CD8-positive, alpha-beta memory T cell (primary cell): ENCODE results near the gene CAMKK2. TPM values are rescaled to one million over a fixed set of nuclear protein-coding genes. Genes with fewer than 3 reads are reported as not detected.
"Not testable (repeated sequence)": the region's sequence is repeated elsewhere in the genome, so short reads cannot be mapped to it uniquely, and the experiment has no call there.

ENCODE experiments used
- CTCF ChIA-PET: fragments of 350-600 bp; sonication (Branson Sonifier 250); formaldehyde crosslinking; loops from one replicate; lab custom pipeline; 2021; ENCODE audit warnings: antibody characterized with exemption; lab: Charles Lee
- POLR2A ChIA-PET: fragments of 350-600 bp; sonication (Branson Sonifier 250); formaldehyde crosslinking; loops from one replicate; lab custom pipeline; 2021; ENCODE audit warnings: antibody characterized with exemption; lab: Charles Lee
- DNase-seq, 5 donors: peaks; one replicate each; pipeline versions ENCODE4 v3.0.0 to v3.0.0-alpha.2; 2020 to 2022; ENCODE audit warnings: mixed read lengths in 1 of 5
- H3K27ac ChIP-seq: one replicate; pipeline ENCODE4 v1.7.0; 2013; ENCODE audit warnings: low read depth, mild to moderate bottlenecking, low read length, moderate library complexity
- H3K27me3 ChIP-seq: 2 replicates; pipeline ENCODE4 v1.7.0; 2013; ENCODE audit warnings: low read length, mild to moderate bottlenecking; ENCODE audit not compliant: insufficient read depth, poor library complexity, severe bottlenecking
- H3K36me3 ChIP-seq: 2 replicates; pipeline ENCODE4 v1.7.0; 2013; ENCODE audit warnings: mild to moderate bottlenecking, low read length, moderate library complexity; ENCODE audit not compliant: insufficient read depth
- H3K4me1 ChIP-seq: 2 replicates; pipeline ENCODE4 v1.7.0; 2013; ENCODE audit warnings: mild to moderate bottlenecking, low read length, moderate library complexity; ENCODE audit not compliant: insufficient read depth
- H3K4me3 ChIP-seq: 2 replicates; pipeline ENCODE4 v1.7.0; 2013; ENCODE audit warnings: mild to moderate bottlenecking, low read length
- H3K9me3 ChIP-seq: 2 replicates; pipeline ENCODE4 v1.7.0; 2013; ENCODE audit warnings: mild to moderate bottlenecking, low read length
- H3K27ac Mint-ChIP-seq, 8 donors: one replicate each; pipeline ENCODE4 v1.8.0; 2020 to 2021; ENCODE audit warnings: mixed read lengths in 8 of 8, mild to moderate bottlenecking in 6 of 8, inconsistent platforms in 3 of 8, moderate library complexity in 3 of 8
- H3K27me3 Mint-ChIP-seq, 2 donors: one replicate each; pipeline ENCODE4 v1.8.0; 2020 to 2021; ENCODE audit warnings: mixed read lengths in 2 of 2, mild to moderate bottlenecking in 1 of 2, moderate library complexity in 1 of 2
- H3K36me3 Mint-ChIP-seq, 3 donors: one replicate each; pipeline ENCODE4 v1.8.0; 2020 to 2021; ENCODE audit warnings: mixed read lengths in 3 of 3, inconsistent platforms in 1 of 3, mild to moderate bottlenecking in 1 of 3
- H3K4me1 Mint-ChIP-seq, 3 donors: one replicate each; pipeline ENCODE4 v1.8.0; 2020 to 2021; ENCODE audit warnings: mixed read lengths in 3 of 3, inconsistent platforms in 1 of 3, mild to moderate bottlenecking in 1 of 3
- H3K4me3 Mint-ChIP-seq, 7 donors: one replicate each; pipeline ENCODE4 v1.8.0; 2020 to 2021; ENCODE audit warnings: mixed read lengths in 7 of 7, mild to moderate bottlenecking in 6 of 7, moderate library complexity in 4 of 7, inconsistent platforms in 2 of 7
- H3K9me3 Mint-ChIP-seq, 5 donors: one replicate each; pipeline ENCODE4 v1.8.0; 2020 to 2022; ENCODE audit warnings: mixed read lengths in 5 of 5, mild to moderate bottlenecking in 3 of 5, moderate library complexity in 2 of 5, inconsistent platforms in 1 of 5
- polyA plus RNA-seq: library from polyadenylated mRNA; unstranded; fragments of 300-500 nt; fragmentation: Illumina TruSeq; gene quantifications from one replicate; pipeline ENCODE4 v1.2.3, GENCODE V29; 2021
- total RNA-seq, 2 experiments: library from RNA; stranded (reverse); gene quantifications; one replicate each; pipeline ENCODE4 v1.2.3, GENCODE V29; 2021

Gene CAMKK2
- total and polyA plus RNA-seq, 3 experiments from 2014 or later = 17.0 to 37.5 (median 35.9) TPM

DNA sequence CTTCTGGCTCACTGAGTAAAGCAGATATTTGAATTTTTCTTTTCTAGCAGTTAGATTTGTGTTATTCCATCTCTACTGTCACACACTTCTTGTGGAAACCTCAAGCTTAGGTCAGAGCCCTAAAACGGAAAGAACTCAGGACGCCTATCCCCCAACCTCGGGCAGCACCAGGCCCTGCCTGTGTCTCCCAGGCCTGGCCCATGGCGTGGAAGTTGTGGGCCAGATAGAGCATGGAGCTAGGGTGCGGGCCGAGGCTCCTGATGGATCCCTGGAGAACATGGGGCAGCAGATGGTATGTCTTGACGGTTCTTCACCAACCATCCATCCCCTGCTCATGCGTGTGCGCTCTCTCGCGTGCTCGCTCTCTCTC, 66.0 kb downstream of the CAMKK2 start:
- Histone ChIP-seq H3K27ac (no peak overlapping the region), H3K36me3 (peaks cover 18% of the 10 kb centered on the region), H3K4me3 (no peak overlapping the region), H3K9me3 (no peaks in the 10 kb centered on the region), H3K4me1 (peaks cover 19% of the 10 kb centered on the region), H3K27me3 (no peaks in the 10 kb centered on the region)
- POLR2A ChIA-PET = no interaction called here
- Mint-ChIP-seq H3K4me1 (peaks cover 10 to 22% (median 11%) of the 10 kb centered on the region in 3 donors), H3K4me3 (no peak overlapping the region), H3K36me3 (peaks cover 0 to 69% (median 5%) of the 10 kb centered on the region in 3 donors), H3K27ac (peak overlapping the region in 6 of 8 donors; percentile 7 to 83 (median 52)), H3K27me3 (no peaks in the 10 kb centered on the region), H3K9me3 (no peaks in the 10 kb centered on the region)
- CTCF ChIA-PET = interaction anchor here (1.0 to 2.8 kb wide), 7 partner anchors 10 to 121 kb away, joined by 4 to 27 read pairs (median 5); no protein-coding TSS in a partner anchor
- DNase-seq = no peak

DNA sequence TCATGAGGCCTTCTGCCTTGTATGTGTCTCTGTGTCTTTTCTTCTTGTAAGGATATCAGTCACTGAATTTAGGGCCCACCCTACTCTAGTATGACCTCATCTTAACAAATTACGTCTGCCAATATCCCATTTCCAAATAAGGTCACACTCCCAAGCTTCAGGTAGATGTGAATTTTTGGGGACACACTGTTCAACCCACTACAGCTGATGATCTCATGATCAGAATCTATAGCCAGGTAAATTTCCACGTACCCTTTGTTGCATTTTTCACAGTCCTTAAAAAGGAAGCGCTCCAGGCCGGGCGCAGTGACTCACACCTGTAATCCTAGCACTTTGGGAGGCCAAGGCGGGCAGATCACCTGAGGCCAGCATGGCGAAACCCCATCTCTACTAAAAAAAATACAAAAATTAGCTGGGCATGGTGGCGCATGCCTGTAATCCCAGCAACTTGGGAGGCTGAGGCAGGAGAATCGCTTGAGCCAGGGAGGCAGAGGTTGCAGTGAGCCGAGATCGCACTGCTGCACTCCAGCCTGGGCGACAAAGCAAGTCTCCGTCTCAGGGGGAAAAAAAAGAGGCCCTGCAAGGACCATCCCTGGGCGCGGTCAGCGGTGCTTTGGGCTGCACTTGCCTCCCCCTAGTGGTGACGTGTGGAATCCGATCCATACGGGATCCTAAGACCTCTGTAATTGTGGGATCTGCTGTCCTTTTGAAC, 66.5 kb downstream of the CAMKK2 start:
- Mint-ChIP-seq H3K4me1 (peaks cover 10 to 23% (median 11%) of the 10 kb centered on the region in 3 donors), H3K36me3 (peaks cover 0 to 64% (median 5%) of the 10 kb centered on the region in 3 donors), H3K27ac (peak overlapping the region in 7 of 8 donors; percentile 29 to 83 (median 68))
- H3K4me3 ChIP-seq, H3K27ac ChIP-seq, H3K9me3 Mint-ChIP-seq, H3K9me3 ChIP-seq, H3K27me3 Mint-ChIP-seq, POLR2A ChIA-PET, H3K27me3 ChIP-seq, H3K4me3 Mint-ChIP-seq: not testable (repeated sequence)
- peaks cover 18% of the 10 kb centered on the region for H3K36me3 ChIP-seq
- peak; percentile 34 to 71 (median 43) for DNase-seq
- H3K4me1 ChIP-seq = peaks cover 23% of the 10 kb centered on the region
- CTCF ChIA-PET = interaction anchor here (1.0 to 2.8 kb wide), 7 partner anchors 10 to 121 kb away, joined by 4 to 27 read pairs (median 5); no protein-coding TSS in a partner anchor

DNA sequence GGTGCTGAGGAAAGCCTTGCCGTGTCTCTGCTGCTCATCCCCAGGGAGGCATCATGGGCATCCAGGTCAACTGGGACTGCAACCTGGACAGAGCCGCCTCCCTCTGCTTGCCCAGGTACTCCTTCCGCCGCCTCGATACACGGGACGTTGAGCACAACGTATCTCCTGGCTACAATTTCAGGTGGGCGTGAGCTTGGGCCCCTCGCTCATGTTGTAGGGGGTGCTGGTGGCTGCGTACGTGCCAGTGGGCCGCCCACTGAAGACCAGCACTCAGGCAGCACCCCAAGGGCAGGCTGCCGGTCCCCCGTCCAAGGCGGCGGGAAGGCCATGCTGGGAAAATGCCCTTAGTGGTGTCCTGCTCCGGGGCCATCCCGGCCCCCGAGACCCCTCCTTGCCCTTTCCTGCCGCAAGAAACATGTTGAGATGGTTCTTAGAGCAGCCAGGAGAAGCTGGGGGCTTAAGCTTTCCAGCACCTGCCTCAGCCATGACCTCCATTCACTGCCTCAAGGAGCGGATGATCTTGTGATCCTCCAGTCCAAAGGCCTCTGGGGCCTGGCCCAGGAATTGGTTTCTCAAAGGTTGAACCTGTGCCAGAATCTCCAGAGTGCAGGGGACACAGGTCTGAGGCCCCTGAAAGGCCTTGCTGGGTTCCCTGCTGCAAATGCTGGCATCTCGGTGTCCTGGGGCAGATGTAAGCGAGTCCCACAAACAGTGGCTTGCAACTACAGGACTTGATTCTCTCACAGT, 67.4 kb downstream of the CAMKK2 start:
- ChIA-PET CTCF (interaction anchor here (1.2 to 2.8 kb wide), 3 partner anchors 11 to 110 kb away, joined by 4 to 27 read pairs (median 10); no protein-coding TSS in a partner anchor), POLR2A (no interaction called here)
- Mint-ChIP-seq H3K9me3 (no peaks in the 10 kb centered on the region), H3K36me3 (peaks cover 2 to 61% (median 4%) of the 10 kb centered on the region in 3 donors), H3K4me1 (peaks cover 16 to 32% (median 19%) of the 10 kb centered on the region in 3 donors), H3K4me3 (no peak overlapping the region), H3K27me3 (no peaks in the 10 kb centered on the region), H3K27ac (peak overlapping the region in 3 of 8 donors; percentile 38 to 70 (median 68))
- H3K9me3 ChIP-seq = no peaks in the 10 kb centered on the region
- no peak overlapping the region for H3K4me3 ChIP-seq
- DNase-seq = no peak
- H3K4me1 ChIP-seq = peaks cover 30% of the 10 kb centered on the region
- peaks cover 18% of the 10 kb centered on the region for H3K36me3 ChIP-seq
- H3K27me3 ChIP-seq = no peaks in the 10 kb centered on the region
- H3K27ac ChIP-seq = no peak overlapping the region

GRCh38 chr12:121227294-121227693, 69.2 kb downstream of the CAMKK2 start:
- no peaks in the 10 kb centered on the region for H3K9me3 Mint-ChIP-seq
- no peak for DNase-seq
- H3K36me3 Mint-ChIP-seq = peaks cover 0 to 51% (median 4%) of the 10 kb centered on the region in 3 donors
- H3K4me3 Mint-ChIP-seq = no peak overlapping the region
- Histone ChIP-seq H3K4me1 (peaks cover 46% of the 10 kb centered on the region), H3K27me3 (no peaks in the 10 kb centered on the region), H3K27ac (no peak overlapping the region), H3K9me3 (no peaks in the 10 kb centered on the region), H3K4me3 (no peak overlapping the region), H3K36me3 (peaks cover 10% of the 10 kb centered on the region)
- H3K27ac Mint-ChIP-seq = peak overlapping the region in 2 of 8 donors; percentile 29 to 42
- POLR2A ChIA-PET = no interaction called here
- peaks cover 31 to 47% (median 35%) of the 10 kb centered on the region in 3 donors for H3K4me1 Mint-ChIP-seq
- CTCF ChIA-PET = interaction anchor here (0.7 to 1.2 kb wide), 2 partner anchors 8 to 13 kb away, joined by 3 read pairs; no protein-coding TSS in a partner anchor
- H3K27me3 Mint-ChIP-seq = no peaks in the 10 kb centered on the region

GRCh38 chr12:121226871-121227270, 69.6 kb downstream of the CAMKK2 start:
- H3K4me1 ChIP-seq = peaks cover 46% of the 10 kb centered on the region
- H3K27ac Mint-ChIP-seq, H3K36me3 ChIP-seq, H3K27ac ChIP-seq, H3K27me3 Mint-ChIP-seq, H3K9me3 Mint-ChIP-seq, DNase-seq, POLR2A ChIA-PET, H3K27me3 ChIP-seq, H3K9me3 ChIP-seq, H3K4me3 ChIP-seq, H3K4me3 Mint-ChIP-seq: not testable (repeated sequence)
- CTCF ChIA-PET = interaction anchor here (0.7 to 1.2 kb wide), 2 partner anchors 8 to 13 kb away, joined by 3 read pairs; no protein-coding TSS in a partner anchor
- H3K36me3 Mint-ChIP-seq = peaks cover 0 to 50% (median 4%) of the 10 kb centered on the region in 3 donors
- peaks cover 31 to 47% (median 35%) of the 10 kb centered on the region in 3 donors for H3K4me1 Mint-ChIP-seq

GRCh38 chr12:121226399-121226798, 70.1 kb downstream of the CAMKK2 start:
- Mint-ChIP-seq H3K36me3 (peaks cover 0 to 50% (median 4%) of the 10 kb centered on the region in 3 donors), H3K27me3 (no peaks in the 10 kb centered on the region), H3K9me3 (no peaks in the 10 kb centered on the region), H3K27ac (peak overlapping the region in 5 of 8 donors; percentile 32 to 71 (median 54)), H3K4me1 (peaks cover 31 to 47% (median 35%) of the 10 kb centered on the region in 3 donors), H3K4me3 (no peak overlapping the region)
- Histone ChIP-seq H3K4me3 (no peak overlapping the region), H3K9me3 (no peaks in the 10 kb centered on the region), H3K27me3 (no peaks in the 10 kb centered on the region), H3K27ac (no peak overlapping the region), H3K4me1 (peaks cover 46% of the 10 kb centered on the region), H3K36me3 (peaks cover 10% of the 10 kb centered on the region)
- ChIA-PET CTCF (no interaction called here), POLR2A (no interaction called here)
- no peak for DNase-seq

DNA sequence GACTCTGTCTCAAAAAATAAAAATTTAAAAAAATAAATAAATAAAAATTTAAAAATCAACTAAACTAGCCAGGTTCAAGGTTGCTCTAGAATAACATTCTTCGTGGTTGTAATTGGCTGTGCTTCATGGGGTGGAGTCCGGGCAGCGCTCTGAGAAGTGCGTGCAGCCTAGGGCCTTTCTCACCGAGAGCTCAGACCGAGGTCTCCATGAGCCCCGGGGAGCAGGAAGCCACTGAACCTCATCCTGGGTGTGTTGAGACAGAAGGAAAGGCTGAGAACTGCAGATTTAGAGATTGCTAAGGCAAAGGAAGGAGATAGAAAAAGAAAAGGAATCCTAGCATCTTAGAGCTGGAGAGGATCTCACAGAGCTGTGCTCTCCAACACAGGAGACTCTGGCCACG, 71.9 kb downstream of the CAMKK2 start:
- H3K27me3 Mint-ChIP-seq = no peaks in the 10 kb centered on the region
- peak overlapping the region; percentile 69 to 99 (median 94) for H3K27ac Mint-ChIP-seq
- peak in 4 of 5 donors; percentile 12 to 73 (median 40) for DNase-seq
- Histone ChIP-seq H3K4me3 (peak overlapping the region; percentile 14), H3K9me3 (no peaks in the 10 kb centered on the region), H3K36me3 (peaks cover 10% of the 10 kb centered on the region), H3K27ac (no peak overlapping the region), H3K27me3 (no peaks in the 10 kb centered on the region), H3K4me1 (peaks cover 46% of the 10 kb centered on the region)
- H3K9me3 Mint-ChIP-seq = no peaks in the 10 kb centered on the region
- POLR2A ChIA-PET = interaction anchor here (1.2 to 2.7 kb wide), 3 partner anchors 10 to 15 kb away, joined by 6 to 14 read pairs (median 8); no protein-coding TSS in a partner anchor
- H3K4me3 Mint-ChIP-seq = peak overlapping the region; percentile 6 to 83 (median 74)
- H3K4me1 Mint-ChIP-seq = peaks cover 23 to 37% (median 25%) of the 10 kb centered on the region in 3 donors
- H3K36me3 Mint-ChIP-seq = peaks cover 0 to 43% (median 4%) of the 10 kb centered on the region in 3 donors
- CTCF ChIA-PET = interaction anchor here (1.1 to 2.0 kb wide), 2 partner anchors 15 to 16 kb away, joined by 3 to 12 read pairs; no protein-coding TSS in a partner anchor
